NOMO-1 (cell line): Measurements from ENCODE around the gene FBXO24.
"Not testable (repeated sequence)": the region's sequence is repeated elsewhere in the genome, so short reads cannot be mapped to it uniquely, and the experiment has no call there.

Experiments
- DNase-seq, 2 experiments: peaks; one replicate each; lab custom pipeline; 2025; ENCODE audit not compliant: unreplicated experiment in 2 of 2; lab: John Stamatoyannopoulos, UW

The FBXO24 gene, protein sequence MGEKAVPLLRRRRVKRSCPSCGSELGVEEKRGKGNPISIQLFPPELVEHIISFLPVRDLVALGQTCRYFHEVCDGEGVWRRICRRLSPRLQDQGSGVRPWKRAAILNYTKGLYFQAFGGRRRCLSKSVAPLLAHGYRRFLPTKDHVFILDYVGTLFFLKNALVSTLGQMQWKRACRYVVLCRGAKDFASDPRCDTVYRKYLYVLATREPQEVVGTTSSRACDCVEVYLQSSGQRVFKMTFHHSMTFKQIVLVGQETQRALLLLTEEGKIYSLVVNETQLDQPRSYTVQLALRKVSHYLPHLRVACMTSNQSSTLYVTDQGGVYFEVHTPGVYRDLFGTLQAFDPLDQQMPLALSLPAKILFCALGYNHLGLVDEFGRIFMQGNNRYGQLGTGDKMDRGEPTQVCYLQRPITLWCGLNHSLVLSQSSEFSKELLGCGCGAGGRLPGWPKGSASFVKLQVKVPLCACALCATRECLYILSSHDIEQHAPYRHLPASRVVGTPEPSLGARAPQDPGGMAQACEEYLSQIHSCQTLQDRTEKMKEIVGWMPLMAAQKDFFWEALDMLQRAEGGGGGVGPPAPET

DNA sequence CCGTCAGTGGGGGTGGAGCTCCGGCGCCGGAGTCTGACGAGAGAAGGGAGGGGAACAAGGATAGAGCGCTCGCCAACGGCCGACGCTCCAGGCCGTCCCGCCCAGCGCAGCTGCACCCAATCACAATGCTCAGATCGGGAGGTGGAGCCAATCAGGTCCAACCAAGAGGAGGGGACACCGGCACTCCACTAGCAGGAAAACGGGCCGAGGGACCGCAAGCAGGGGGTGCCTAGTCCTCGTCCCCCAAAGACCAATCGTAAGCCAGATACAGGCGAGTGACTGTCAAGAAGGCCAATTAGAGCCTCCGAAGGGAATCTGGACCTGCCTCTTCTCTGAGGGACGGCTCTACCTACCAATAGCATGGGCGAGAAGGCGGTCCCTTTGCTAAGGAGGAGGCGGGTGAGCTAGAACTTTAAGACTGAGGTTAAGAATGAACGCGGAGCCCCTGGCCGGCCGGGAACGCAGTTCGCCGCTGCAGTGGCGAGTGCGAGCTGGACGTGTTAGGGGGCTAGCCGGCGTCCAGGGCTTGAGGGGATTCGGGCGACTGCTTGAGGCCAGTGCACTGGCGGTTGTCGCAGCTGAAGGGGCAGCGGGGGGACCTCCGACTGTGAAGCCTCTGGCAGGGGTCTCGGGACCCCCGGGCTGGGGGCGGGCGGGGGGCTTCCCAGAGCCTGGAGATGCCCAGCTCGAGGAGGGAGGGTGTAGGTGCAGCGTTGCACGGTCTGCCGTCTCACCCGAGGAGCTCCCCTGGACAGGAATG, at the start of gene FBXO24:
Gene FBXO24, plus strand, starts transcription at position 63 of the 760 bp plus-strand sequence. Its CDS starts 298 bp downstream, at position 361.
- DNase-seq: peak; percentile 100

DNA sequence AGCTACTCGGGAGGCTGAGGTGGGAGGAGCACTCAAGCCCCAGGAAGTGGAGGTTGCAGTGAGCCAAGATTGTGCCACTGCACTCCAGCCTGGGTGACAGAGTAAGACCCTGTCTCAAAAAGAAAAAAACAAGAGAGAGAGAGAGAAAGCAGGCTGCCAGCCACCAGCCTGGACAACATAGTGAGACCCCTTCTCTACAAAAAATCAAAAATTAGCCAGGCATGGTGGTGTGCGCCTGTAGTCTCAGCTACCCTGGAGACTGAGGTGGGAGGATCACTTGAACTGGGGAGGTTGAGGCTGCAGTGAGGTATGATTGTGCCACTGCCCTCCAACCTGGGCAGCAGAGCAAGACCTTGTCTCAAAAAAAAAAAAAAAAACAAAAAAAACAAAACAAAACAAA, 49.4 kb upstream of the FBXO24 start:
- not testable (repeated sequence) for DNase-seq

DNA sequence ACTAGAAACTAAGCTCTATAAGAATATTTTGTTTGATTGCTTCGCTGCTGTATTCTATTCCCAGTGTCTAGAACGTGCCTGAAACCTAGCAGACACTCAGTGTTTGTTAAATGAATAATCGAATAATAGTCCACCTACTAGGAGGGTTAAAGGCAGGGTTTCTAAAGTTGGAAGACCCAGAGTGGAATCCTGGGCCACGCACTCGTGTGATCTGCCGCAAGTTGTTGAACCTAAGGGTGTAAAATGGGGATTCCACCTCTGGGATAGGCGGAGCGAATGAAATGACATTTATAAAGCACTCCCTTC, 47.8 kb upstream of the FBXO24 start:
- DNase-seq: no peak

DNA sequence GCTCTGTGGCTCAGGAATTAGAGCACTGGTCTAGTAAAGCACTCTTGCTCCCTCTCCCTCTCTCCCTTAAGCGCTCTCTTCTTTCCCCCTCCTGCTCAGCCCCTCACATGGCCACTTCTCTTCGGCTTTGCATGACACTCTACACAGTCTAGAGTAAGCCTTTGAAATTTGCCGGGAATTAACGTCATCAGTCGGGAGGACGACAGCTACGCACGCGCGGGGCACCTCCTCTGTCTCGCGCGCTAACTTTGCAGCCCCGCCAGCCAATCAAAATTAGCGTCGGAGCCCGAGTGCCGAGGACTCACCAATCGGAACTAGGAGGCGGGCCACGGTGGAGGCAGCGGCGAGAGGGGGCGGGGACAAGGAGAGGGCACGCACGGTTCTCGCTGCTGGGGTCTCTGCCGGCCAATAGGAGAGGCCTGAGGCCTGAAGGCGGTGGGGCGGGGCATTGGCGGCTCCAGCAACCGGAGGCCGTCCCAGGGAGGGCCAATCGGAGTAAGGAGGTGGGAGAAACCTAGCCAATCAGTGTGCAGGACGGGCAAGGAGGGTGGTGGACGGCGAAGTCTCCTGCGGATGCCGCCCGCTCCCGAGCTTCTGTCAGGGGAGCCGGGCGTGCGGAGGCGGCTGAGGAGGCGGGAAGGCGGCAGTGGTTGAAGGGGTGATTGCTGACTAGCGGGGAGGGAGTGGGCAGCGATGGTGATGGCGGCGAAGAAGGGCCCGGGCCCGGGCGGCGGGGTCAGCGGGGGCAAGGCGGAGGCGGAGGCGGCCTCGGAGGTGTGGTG, 47.3 kb upstream of the FBXO24 start, which contains the start of gene AGFG2:
Gene AGFG2, plus strand, starts transcription at position 550 of the 782 bp plus-strand sequence. Its CDS starts 144 bp downstream, at position 694.
- peak; percentile 100 for DNase-seq

DNA sequence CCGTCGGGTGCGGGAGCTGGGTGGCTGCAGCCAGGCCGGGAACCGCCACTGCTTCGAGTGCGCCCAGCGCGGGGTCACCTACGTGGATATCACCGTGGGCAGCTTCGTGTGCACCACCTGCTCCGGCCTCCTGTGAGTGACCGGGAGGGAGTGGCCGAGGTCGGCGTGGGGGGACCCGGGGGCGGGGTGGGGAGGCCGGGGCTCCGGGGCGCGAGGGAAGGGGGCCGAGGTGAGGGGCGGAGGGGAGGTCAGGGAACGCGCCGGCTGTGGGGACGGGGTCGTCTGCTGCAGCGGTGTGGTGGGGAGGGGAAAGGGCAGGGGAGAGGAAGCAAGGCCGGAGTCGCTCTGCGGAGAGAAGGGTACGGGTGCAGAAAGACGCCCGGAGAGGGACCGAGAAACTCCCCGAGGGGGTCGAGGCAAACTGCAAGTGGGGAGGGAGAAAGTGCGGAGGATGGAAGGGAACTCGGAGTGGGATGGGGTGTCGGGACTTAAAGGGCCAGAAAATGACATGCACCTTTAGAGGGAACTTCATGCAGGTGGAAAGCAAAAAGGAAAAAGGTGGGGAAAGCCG, 46.6 kb upstream of the FBXO24 start:
- DNase-seq: no peak

DNA sequence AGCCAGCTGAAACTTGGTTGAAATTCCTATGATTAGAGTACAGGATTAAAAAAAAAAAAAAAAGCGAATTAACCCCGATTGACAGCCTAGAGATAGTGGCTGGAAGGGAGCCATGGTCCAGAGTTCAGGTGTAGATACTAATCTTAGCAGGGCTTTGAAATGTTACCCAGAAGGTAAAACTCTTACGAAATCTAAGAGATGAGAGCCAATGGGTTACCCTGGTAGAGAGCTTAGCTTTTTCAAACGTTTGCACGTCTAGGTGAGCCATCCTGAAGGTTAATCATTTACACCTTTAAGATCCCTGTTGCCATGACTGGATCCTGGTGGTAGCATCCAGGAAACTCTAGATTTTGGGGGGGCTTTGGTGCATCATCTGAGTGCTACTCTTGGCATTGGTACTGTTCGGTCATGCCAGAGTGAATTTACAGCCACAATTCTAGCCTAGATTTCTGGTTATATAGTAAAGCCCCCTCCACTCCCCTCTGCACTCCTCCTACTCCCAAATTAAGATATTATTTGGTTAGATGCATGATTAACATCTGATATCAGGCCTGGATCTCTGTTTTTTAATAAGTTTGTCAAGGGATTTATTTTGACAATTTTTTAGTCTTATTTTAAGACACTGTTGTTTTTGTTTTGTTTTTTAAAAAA, 45.9 kb upstream of the FBXO24 start:
- DNase-seq: no peak

DNA sequence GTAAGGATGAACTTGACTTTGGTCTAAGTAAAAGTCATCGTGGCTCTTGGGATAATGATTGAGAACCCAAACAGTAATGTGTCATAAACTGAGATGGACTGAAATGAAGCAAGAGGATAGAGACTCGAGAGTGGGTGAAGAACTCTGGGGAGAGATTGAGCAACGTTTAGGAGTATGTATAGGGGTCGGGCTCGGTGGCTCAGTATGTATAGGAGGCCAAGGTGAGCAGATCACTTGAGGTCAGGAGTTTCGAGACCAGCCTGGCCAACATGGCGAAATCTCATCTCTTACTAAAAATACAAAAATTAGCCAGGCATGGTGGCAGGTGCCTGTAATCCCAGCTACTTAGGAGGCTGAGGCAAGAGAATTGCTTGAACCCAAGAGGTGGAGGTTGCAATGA, 44.8 kb upstream of the FBXO24 start:
- DNase-seq: not testable (repeated sequence)

DNA sequence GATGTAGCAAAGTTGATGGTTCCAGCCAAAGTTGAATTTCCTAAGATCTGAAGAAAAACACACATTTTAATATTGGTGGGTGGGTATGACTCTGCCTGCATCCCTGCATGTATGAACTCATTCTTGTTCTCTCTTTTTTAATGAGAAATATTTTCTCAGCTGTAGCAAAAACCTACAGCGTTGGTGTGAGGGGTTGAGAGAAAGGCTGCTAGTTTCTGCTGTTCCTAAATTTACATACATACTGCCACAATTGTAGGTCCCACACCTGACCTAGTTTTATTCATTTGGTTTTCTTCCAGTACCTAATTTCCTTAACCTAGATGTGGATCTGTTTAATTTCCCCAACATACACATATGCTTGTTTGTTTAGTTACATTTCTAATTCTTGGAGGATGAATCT, 42.5 kb upstream of the FBXO24 start:
- no peak for DNase-seq

DNA sequence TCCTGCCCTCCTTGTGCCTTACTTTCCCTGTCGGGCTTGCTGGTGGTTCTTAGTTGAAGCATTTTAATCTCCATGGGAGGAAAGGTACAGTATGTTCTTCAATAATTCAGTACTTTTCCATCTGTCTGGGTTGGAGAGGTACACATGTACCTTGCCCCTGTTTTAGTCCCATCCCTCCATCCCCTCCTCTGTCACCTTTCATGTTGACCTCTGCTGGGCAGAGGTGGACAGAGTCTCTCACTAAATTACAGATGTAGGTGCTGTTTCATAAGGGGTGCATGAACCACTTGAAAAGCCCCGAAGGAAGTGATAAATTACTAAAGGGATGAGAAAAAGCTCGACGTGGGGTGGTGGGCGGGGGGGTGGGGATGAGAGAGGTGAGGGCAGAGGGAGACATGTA, 41.7 kb upstream of the FBXO24 start:
- DNase-seq: no peak

DNA sequence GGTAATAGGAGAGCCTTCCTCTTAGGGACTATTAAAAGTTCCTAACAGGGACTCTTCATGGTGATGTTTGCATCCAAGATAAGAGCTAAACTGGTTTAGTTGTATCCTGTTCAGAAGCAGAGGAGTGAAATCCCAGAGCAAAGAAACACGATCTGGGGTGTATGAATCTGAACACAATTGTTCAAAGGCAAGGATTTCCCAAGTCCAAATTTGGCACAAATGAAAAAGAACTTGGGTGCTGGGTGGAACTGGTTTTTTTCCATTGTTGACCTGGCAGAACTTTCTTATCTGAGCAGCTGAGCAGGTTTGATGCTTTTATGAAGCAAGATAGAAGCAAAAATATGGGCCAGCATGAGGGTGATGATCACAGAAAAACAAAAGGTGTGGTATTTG, 41.2 kb upstream of the FBXO24 start:
- DNase-seq: no peak

DNA sequence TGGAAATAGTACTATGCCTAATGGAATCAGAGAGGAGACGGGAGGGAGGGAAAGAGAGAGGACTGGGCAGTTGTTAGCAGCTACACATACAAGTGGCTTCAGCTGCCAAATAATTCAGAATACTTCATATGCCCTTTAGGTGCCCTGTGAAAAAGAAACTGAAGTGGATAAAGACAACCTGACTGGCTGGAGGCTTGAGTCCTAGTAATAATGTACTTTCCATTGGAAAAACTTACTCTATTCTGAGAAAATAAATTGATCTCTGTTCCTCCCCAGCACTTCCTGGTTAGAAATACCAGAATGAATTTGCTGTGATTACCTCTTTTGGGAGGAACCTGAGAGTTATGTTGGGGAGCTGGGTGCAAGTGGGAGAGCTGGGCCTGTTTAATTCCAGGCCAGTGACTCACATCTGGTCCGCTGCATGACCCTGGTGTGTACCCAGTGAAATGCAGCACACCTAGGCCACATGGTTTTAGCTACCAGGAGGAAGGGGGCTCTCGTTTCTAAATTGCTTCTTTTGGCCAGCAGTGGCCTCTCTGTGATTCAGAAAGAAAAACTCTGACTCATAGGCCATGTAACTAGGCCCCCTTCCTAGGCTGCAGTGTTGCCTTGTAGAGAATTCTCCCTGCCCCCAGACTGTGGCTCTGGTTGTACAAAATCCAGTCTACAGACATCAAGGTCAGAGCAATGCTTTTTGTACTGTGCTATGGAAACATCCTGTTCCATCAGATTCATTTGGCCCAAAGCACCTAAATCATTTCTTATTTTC, 40.6 kb upstream of the FBXO24 start:
- peak; percentile 35 to 55 for DNase-seq

DNA sequence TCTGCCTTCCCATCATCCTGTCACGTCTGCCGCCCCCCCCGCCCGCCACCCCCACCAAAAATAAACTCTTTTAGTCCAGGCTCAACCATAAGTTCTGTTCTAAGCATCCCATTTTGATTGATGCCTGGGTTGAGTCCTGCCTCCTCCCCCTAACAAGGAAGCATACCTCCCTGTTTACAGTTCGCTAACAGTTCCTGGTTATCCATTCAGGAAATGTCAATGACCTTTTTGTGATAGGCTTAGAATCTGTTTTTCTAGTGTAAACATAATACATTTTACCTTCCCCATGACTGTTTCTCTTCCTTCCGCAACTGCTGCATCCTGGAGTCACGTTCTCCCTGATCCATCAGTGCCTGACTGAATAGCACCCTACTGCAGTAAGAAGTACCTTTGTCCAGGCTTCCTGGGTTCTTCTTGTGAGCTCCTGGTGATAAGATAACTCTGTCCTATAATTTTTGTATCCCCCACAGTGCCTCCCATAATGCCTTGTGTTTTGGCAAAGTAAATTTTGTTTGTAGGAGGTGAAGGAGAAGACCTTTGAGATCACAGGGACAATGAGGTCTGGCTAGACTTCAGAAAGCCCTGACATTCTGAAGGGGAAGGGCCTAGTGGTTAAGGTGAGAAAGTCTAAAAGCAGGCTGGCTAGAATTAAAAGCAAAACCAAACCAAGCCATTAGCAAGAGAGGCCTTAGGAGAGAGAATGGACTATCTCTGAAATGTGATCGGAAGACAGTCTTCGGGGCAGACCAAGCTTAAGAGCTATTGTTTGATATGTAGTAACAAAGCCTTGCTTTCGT, 39.8 kb upstream of the FBXO24 start:
- DNase-seq: no peak

DNA sequence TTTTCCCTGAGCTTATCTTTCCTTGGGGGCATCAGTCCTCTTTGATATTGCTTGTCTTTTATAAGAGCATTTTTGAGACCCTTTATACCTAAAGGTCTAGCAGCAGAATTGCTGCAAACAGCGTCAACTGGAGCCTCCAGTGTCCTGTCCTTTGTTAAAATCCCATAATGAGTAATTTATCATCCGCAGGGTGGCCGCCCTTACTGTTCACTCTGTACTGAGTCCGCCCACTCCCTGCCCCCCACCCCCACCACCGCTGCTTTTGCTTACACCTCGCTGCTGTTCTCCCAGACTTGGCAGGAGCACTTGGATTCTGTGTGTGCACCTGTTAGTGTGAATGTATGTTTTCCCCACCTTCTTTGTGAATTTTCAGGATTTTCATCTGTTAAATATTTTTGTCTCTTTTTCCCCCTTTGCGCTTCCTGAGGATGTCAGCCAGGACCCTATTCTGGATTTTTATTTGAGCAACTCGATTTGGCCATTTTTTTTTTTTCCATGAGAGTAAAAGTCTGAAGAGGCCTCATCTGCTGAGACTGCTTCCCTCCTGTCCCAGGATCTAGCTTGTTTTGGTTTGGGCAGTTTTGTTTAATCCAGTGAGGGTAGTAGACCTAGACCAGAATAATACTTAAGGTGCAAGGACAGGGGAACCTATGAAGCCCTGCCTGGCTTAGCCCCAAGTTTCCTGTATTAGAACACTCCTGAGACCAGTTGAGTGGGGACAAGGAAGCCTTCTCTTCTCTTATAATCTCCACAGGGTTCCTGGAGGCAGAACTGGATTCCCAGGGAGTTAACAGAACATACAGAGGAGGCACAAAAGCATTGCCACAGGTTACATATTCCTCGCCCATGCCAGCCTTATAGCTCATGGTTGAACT, 39.0 kb upstream of the FBXO24 start:
- DNase-seq: no peak

DNA sequence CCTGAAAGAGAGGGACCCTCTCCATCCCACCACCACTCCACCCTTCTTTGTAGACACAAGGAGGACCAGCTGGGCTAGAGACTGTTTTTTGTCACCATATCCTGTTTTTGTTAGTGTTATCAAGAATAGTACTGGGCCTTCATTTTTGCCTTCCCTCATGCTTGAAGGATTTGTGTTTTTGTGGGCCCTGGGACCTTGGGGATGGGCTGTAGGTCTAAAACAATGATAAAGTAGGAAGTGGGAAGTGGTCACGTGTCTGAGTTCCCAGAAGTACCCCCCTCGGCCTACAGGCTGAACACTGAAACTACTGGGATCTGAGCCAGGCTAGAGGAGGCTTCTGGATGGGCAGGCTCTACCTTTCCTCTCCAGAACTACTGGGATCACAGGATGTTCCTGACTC, 38.3 kb upstream of the FBXO24 start:
- no peak for DNase-seq

DNA sequence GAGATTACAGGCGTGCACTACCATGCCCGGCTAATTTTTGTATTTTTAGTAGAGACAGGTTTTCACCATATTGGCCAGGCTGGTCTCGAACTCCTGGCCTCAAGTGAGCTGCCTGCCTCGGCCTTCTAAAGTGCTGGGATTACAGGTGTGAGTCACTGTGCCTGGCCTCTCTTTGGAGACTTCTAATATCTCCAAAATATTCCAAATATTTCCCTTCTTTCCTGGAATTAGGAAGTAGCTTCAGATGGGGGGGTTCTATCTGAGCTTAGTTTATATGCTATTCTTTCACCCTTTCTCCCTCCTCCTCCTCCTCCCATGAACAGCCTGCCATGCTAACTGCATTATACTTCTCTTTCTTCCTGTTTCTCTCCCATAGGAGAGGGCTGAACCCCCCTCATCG, 37.7 kb upstream of the FBXO24 start:
- DNase-seq: not testable (repeated sequence)

DNA sequence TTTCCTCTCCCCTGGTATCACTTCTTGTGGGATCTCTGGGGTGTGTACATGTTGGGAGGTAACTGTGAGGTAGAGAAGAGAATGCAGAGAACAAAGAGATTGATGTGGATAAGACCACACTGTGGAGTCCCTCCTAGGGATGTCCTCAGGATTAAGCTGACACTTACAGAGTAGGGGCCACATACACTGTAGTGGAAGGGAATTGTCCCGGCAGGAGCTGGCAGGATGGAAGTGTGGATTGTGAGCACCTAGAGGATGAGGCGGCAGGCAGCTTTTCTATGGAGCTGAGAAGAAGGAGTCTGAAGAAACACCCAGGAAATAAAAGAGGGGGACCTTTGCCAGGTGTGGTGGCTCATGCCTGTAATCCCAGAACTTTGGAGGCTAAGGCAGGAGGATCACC, 33.6 kb upstream of the FBXO24 start:
- DNase-seq: no peak

DNA sequence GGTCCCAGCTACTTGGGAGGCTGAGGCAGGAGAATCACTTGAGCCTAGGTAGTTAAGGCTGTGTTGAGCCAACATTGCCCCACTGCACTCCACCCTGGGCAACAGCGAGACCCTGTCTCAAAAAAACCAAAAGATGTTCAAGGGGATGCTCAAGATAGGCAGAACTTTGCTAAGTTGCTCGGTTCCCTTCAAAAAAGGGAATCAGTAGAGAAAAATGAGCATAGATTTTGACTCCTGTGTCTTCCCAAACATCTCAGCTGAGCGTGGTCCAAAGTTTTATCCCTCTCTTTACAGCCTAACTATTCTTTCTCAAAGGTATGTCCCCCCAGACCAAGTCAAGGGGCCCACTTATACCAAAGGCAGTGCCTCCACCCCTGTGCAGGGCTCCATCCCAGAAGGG, 33.1 kb upstream of the FBXO24 start:
- DNase-seq: no peak

DNA sequence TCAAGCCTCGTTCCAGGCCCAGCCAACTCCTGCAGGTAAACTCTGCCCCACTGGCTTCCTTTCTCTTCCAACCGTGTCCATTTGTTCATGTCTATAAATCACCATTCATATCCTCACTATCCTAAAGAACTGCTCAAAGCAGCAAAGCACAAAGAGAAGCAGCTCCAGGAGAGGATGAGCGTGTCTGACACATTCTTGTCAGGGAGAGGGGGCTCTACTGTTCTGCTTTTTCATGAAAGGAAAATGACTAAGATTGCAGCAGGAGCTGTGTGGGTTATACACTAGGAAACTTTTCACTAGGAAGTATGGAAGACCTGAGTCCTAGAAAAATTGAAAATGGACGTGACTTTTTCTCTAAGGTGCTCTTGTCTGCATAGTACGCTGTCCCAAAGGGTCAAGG, 30.4 kb upstream of the FBXO24 start:
- DNase-seq: no peak
